Calu3 (cell line): ENCODE data around the gene STAG1. TPM values are rescaled to one million over a fixed set of nuclear protein-coding genes. Genes with fewer than 3 reads are reported as not detected.

Experiments used
- BruUV-seq: library from RNA; stranded (reverse); fragments of 400-500 nt; replicated peaks from 2 replicates; lab custom pipeline; 2021; lab: Mats Ljungman, UMichigan
- CTCF ChIA-PET: fragments of 300-600 bp; sonication (Branson Sonifier 250); formaldehyde crosslinking; loops from one replicate; lab custom pipeline; 2022; ENCODE audit warnings: antibody characterized with exemption; lab: Charles Lee
- DNase-seq: peaks from one replicate; pipeline ENCODE4 v3.0.0; 2022
- H3K27ac Mint-ChIP-seq: one replicate; pipeline ENCODE4 v1.8.0; 2022; ENCODE audit warnings: mixed read lengths; ENCODE audit not compliant: unreplicated experiment
- H3K27me3 Mint-ChIP-seq: one replicate; pipeline ENCODE4 v1.8.0; 2022; ENCODE audit warnings: mixed read lengths; ENCODE audit not compliant: unreplicated experiment
- H3K36me3 Mint-ChIP-seq: one replicate; pipeline ENCODE4 v1.8.0; 2022; ENCODE audit warnings: mild to moderate bottlenecking, moderate library complexity, mixed read lengths; ENCODE audit not compliant: insufficient read depth, unreplicated experiment
- H3K4me1 Mint-ChIP-seq: one replicate; pipeline ENCODE4 v1.8.0; 2022; ENCODE audit warnings: mild to moderate bottlenecking, low read depth, mixed read lengths; ENCODE audit not compliant: unreplicated experiment
- H3K4me3 Mint-ChIP-seq: one replicate; pipeline ENCODE4 v1.8.0; 2022; ENCODE audit warnings: mild to moderate bottlenecking, low read depth, moderate library complexity, mixed read lengths; ENCODE audit not compliant: unreplicated experiment
- H3K9me3 Mint-ChIP-seq: one replicate; pipeline ENCODE4 v1.8.0; 2022; ENCODE audit warnings: low read depth, mixed read lengths; ENCODE audit not compliant: unreplicated experiment
- intact Hi-C: fragments of 100-400 bp; cut with micrococcal nuclease; formaldehyde crosslinking; loops from one replicate; pipeline ENCODE4 v1.10.0; 2022; ENCODE audit not compliant: unreplicated experiment
- total RNA-seq: library from RNA; stranded (reverse); gene quantifications from 2 replicates; pipeline ENCODE4 v1.2.3, GENCODE V29; 2022
- TF ChIP-seq, protein P1 (sequence below): fragments of 200-600 bp; IDR thresholded peaks from one replicate; pipeline ENCODE4 v1.8.0; 2022; ENCODE audit warnings: antibody characterized with exemption; ENCODE audit not compliant: unreplicated experiment

The STAG1 gene
- total RNA-seq, 1 experiment from 2014 or later, result 39.3 TPM

DNA sequence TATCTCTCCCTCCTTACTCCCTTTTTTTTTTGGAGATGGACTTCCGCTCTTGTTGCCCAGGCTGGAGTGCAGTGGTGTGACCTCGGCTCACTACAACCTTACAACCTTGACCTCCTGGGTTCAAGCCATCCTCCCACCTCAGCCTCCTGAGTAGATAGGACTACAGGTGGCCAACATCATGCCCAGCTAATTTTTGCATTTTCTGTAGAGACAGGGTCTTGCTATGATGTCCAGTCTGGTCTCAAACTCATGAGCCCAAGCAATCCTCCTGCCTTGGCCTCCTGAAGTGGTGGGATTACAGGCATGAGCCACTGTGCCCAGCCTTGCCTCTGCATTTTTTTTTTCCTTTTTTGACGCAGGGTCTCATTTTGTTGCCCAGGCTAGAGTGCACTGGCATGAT lies 17.1 kb downstream of the STAG1 start:
- CTCF ChIA-PET, result interaction anchor here (1.6 kb wide), 1 partner anchor 17 kb away, joined by 5 read pairs; the partner anchor contains the start of gene STAG1
- Mint-ChIP-seq H3K27ac (peak overlapping the region; percentile 20), H3K36me3 (no peaks in the 10 kb centered on the region)

DNA sequence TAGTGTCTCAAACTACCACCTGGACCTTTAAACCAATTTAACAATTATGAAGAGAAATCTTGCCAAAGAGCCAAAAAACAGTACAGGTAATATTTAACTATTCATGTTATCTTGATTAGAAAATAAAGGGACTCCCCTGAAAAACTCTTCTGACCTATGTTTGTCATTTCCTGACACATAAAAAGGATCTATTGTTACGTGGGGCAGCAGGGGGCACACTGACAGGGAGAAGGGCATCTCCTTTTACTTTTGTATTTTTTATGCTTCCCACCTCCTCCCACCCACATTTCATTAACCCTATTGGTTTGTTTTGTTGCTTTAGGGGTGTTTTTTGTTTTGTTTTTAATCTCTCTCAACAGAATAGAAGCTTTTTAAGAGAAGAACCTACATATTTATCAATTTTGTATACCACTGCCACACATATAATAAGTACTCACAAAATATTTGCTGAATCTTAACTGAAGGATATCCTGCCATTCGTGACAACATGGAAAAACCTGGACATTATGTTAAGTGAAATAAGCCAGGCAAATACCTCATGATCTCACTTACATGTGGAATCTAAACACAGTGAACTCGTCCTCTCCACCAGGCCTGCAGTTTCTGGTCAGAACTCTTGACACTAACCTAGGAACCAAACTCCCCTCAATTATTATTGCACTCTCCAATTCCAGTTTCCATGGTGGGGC lies 17.7 kb downstream of the STAG1 start:
- no peaks in the 10 kb centered on the region for H3K36me3 Mint-ChIP-seq
- BruUV-seq, result no TSS peak
- CTCF ChIA-PET, result interaction anchor here (1.6 kb wide), 1 partner anchor 18 kb away, joined by 5 read pairs; the partner anchor contains the start of gene STAG1
- H3K27me3 Mint-ChIP-seq, result no peaks in the 10 kb centered on the region
- H3K9me3 Mint-ChIP-seq, result no peaks in the 10 kb centered on the region
- intact Hi-C loops, result loop anchor here (5.0 kb wide), 2 partner anchors 107 to 187 kb away; no protein-coding TSS in a partner anchor
- H3K4me1 Mint-ChIP-seq, result peaks cover 34% of the 10 kb centered on the region
- H3K27ac Mint-ChIP-seq, result peak overlapping the region; percentile 20
- TF ChIP-seq, protein P1, sequence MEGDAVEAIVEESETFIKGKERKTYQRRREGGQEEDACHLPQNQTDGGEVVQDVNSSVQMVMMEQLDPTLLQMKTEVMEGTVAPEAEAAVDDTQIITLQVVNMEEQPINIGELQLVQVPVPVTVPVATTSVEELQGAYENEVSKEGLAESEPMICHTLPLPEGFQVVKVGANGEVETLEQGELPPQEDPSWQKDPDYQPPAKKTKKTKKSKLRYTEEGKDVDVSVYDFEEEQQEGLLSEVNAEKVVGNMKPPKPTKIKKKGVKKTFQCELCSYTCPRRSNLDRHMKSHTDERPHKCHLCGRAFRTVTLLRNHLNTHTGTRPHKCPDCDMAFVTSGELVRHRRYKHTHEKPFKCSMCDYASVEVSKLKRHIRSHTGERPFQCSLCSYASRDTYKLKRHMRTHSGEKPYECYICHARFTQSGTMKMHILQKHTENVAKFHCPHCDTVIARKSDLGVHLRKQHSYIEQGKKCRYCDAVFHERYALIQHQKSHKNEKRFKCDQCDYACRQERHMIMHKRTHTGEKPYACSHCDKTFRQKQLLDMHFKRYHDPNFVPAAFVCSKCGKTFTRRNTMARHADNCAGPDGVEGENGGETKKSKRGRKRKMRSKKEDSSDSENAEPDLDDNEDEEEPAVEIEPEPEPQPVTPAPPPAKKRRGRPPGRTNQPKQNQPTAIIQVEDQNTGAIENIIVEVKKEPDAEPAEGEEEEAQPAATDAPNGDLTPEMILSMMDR, result no peak
- H3K4me3 Mint-ChIP-seq, result peak overlapping the region; percentile 2
- DNase-seq, result no peak

More for the DNA sequence above, 17.1 kb downstream of the STAG1 start:
- peaks cover 34% of the 10 kb centered on the region for H3K4me1 Mint-ChIP-seq
- no peaks in the 10 kb centered on the region for H3K27me3 Mint-ChIP-seq
- TF ChIP-seq, protein P1, result no peak
- no TSS peak for BruUV-seq
- H3K9me3 Mint-ChIP-seq, result no peaks in the 10 kb centered on the region
- peak overlapping the region; percentile 2 for H3K4me3 Mint-ChIP-seq
- DNase-seq, result no peak
- intact Hi-C loops, result no loop called here

DNA sequence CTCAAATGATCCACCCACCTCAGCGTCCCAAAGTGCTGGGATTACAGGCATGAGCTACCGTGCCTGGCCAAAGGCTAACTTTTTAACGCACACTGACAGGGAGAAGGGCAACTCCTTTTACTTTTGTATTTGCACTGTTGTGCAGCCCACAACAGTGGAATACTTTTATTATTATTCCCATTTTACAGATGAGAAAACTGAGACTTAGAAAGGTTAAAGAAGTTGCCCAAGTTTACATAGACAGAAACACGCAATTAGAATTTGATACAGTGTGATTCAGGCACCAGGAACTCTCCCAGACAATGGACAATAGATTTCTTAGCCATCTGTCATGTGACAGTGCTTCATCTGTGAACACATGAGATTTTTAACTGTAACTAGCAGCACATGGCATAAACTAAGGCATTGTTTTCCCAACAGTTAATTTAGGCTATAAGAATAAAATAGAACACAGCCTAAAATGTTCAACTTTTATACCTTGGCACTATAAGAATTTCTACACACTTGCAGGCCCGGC lies 18.8 kb downstream of the STAG1 start:
- CTCF ChIA-PET, result interaction anchor here (0.7 to 1.6 kb wide), 2 partner anchors 19 to 341 kb away, joined by 5 to 6 read pairs; partner anchors contain the start of gene STAG1
- BruUV-seq, result no TSS peak
- intact Hi-C loops, result loop anchor here (5.0 kb wide), 2 partner anchors 106 to 186 kb away; no protein-coding TSS in a partner anchor
- DNase-seq, result no peak
- TF ChIP-seq, protein P1, result no peak
- Mint-ChIP-seq H3K27ac (no peak overlapping the region), H3K36me3 (no peaks in the 10 kb centered on the region), H3K9me3 (no peaks in the 10 kb centered on the region), H3K4me3 (no peak overlapping the region), H3K27me3 (no peaks in the 10 kb centered on the region), H3K4me1 (peaks cover 34% of the 10 kb centered on the region)

DNA sequence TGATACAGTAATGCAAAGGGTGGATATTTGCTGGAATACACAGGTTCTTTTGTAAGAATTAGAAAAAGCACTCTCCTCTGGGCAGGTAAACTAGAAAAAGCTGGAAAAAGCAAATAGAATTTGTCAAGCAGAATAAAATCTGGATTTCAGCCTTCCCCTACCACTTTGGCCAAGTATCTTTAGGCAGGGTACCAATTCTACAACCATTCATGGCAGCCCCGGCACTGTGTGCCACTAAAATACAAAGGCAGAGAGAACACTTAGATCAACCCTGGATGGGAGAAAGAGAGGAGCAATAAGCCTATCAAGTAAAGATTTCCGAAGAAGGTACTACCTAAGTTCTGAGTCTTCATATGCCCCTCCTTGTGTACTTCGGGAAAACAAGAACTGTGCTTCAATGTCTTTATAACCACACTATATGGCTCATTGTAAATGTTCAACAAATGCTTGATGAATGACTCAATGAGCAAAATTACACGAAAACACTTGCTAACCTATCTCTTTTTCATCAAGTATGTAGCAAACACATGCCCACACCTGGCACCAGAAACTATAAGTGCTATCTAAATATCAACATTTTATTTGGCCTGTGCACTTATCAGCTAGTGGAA lies 20.8 kb downstream of the STAG1 start:
- no peaks in the 10 kb centered on the region for H3K27me3 Mint-ChIP-seq

More for the DNA sequence above, 20.8 kb downstream of the STAG1 start:
- peaks cover 42% of the 10 kb centered on the region for H3K4me1 Mint-ChIP-seq
- no peak for DNase-seq
- TF ChIP-seq, protein P1, result no peak
- no TSS peak for BruUV-seq
- CTCF ChIA-PET, result interaction anchor here (0.8 to 2.3 kb wide), 2 partner anchors 10 to 21 kb away, joined by 3 to 7 read pairs; partner anchors contain the start of gene STAG1
- H3K27ac Mint-ChIP-seq, result no peak overlapping the region
- no peak overlapping the region for H3K4me3 Mint-ChIP-seq
- no peaks in the 10 kb centered on the region for H3K36me3 Mint-ChIP-seq
- H3K9me3 Mint-ChIP-seq, result no peaks in the 10 kb centered on the region
- intact Hi-C loops, result loop anchor here (5.0 kb wide), 2 partner anchors 104 to 184 kb away; no protein-coding TSS in a partner anchor
